Activated CD4-positive, alpha-beta T cell treated with anti-CD3 and anti-CD28 coated beads, Interleukin-2, Interleukin-4, amounts not matched to agents 100 ng/mL and 50 ng/mL, durations not matched to agents 16 hours and 8 hours (primary cell): ENCODE results near the gene GARIN1A.

ENCODE experiments used
- DNase-seq: peaks from one replicate; pipeline ENCODE4 v3.0.0-alpha.2; 2020; ENCODE audit warnings: low spot score

The GARIN1A gene

DNA sequence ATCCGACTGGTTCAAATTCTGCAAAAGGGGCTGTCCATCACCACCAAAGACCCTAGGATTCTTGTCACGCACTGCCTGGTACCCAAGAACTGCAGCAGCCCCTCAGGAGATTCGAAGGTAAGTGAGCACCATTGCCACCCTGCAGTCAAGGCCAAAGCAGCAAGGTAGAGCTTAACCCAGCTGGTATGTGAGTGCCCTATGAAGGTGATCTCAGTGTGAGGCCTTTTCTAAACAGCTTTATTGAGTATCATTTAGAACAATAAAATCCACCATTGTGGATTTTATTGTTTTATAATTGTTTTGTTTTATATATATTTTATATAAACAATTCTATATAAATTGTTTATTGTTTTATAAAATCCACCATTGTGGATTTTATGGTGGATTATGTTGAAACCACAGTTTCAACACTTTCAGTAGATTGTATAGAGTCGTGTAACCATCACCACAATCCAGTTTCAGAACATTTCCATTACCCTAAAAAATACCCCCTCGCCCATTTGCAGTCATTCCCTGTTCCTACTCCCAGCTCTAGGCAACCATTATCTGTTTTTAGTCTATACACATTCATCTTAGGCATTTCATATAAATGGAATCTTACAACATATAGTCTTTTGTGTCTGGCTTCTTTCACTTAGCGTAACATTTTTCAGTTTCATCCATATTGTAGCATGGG is 47.0 kb downstream of the GARIN1A start:
- no peak for DNase-seq

DNA sequence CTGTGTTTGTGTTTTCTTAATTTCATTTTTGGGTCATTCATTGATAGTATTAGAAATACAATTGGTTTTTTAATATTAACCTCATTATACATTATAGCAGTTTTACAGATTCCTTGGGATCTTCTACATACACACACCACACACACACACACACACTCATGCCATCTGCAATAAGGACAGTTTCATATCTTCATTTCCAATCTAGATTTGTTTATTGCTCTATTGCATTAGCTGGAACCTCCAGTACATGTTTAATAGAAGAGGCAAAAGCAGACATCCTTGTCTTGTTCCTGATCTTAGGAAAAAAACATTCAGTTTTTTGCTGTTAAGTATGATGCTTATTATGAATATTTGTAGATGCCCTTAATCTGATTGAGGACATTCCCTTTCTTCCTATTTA is 49.3 kb downstream of the GARIN1A start:
- no peak for DNase-seq
